Loucy (cell line): ENCODE measurements around the gene PCDH10.

Experiments
- EZH2phosphoT487 ChIP-seq: fragments of 200-600 bp; IDR thresholded peaks from 2 replicates; pipeline ENCODE4 v1.6.1; 2018; ENCODE audit warnings: antibody characterized with exemption, mild to moderate bottlenecking, moderate library complexity, borderline replicate concordance
- TF ChIP-seq, protein P1 (sequence below): fragments of 200-600 bp; sonication (generic); conservative IDR thresholded peaks from 2 replicates; pipeline ENCODE4 v1.5.1; 2014; ENCODE audit warnings: mild to moderate bottlenecking, antibody characterized with exemption, low read length

DNA sequence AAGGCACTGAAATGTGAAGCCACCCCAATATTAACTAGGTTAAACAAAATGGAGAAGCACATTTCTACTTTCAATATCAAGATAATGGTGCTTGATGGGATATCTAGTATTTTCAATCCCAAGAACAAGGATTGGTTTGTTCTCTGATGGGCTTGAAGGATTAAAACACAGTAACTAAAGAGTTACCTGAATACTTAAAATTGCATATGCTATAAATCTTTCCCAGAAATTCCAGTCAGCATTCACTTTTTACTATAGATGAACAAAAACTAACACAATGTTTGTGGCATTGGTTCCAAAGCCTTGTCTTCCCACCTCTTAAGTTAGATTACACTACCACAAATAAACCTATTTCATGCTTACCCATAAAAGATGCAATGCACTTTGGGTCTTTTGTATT lies 3.9 kb upstream of the PCDH10 start:
- TF ChIP-seq, protein P1, sequence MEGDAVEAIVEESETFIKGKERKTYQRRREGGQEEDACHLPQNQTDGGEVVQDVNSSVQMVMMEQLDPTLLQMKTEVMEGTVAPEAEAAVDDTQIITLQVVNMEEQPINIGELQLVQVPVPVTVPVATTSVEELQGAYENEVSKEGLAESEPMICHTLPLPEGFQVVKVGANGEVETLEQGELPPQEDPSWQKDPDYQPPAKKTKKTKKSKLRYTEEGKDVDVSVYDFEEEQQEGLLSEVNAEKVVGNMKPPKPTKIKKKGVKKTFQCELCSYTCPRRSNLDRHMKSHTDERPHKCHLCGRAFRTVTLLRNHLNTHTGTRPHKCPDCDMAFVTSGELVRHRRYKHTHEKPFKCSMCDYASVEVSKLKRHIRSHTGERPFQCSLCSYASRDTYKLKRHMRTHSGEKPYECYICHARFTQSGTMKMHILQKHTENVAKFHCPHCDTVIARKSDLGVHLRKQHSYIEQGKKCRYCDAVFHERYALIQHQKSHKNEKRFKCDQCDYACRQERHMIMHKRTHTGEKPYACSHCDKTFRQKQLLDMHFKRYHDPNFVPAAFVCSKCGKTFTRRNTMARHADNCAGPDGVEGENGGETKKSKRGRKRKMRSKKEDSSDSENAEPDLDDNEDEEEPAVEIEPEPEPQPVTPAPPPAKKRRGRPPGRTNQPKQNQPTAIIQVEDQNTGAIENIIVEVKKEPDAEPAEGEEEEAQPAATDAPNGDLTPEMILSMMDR: no peak
- TF ChIP-seq EZH2phosphoT487: no peak
